Adrenal gland (tissue), 5 donors: ENCODE data around the gene COX7A1.
"Not testable (repeated sequence)": the region's sequence is repeated elsewhere in the genome, so short reads cannot be mapped to it uniquely, and the experiment has no call there.

ENCODE experiments used
- POLR2A ChIP-seq, 2 donors: fragments of 450-650 bp; IDR thresholded peaks; one replicate each; pipeline ENCODE4 v1.6.1; 2017; ENCODE audit warnings: antibody characterized with exemption in 2 of 2, mild to moderate bottlenecking in 2 of 2, moderate library complexity in 1 of 2
- TF ChIP-seq, protein P1 (sequence below), 6 experiments: fragments of 450-650 bp in 4 of 6; fragments of 200-600 bp in 2 of 6; sonication (generic) in 1 of 6; IDR thresholded peaks; 1 replicate in 5 of 6; 2 replicates in 1 of 6; pipeline versions ENCODE4 v1.5.1 to v1.8.0; 2016 to 2021; ENCODE audit warnings: antibody characterized with exemption in 6 of 6, mild to moderate bottlenecking in 2 of 6, moderate library complexity in 1 of 6
- donor health status: DM: no; HTN: no; CAD: no.

DNA sequence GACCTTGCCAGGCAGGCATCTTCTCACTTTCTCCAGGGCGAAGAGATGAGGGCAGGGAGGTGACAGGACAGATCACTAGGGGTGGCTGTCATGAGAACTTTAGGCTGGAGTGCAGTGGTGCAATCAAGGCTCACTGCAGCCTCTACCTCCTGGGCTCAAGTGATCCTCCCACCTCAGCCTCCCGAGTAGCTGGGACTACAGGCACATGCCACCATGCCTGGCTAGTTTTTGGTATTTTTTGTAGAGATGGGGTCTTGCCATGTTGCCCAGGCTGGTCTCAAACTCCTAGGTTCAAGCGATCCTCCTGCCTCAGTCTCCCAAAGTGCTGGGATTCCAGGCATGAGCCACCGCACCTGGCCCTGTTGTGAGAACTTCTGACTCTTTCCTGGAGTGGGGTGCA lies 17.4 kb downstream of the COX7A1 start:
- TF ChIP-seq POLR2A (IDR thresholded peaks at IDR 0.05), result not testable (repeated sequence)
- TF ChIP-seq, protein P1, sequence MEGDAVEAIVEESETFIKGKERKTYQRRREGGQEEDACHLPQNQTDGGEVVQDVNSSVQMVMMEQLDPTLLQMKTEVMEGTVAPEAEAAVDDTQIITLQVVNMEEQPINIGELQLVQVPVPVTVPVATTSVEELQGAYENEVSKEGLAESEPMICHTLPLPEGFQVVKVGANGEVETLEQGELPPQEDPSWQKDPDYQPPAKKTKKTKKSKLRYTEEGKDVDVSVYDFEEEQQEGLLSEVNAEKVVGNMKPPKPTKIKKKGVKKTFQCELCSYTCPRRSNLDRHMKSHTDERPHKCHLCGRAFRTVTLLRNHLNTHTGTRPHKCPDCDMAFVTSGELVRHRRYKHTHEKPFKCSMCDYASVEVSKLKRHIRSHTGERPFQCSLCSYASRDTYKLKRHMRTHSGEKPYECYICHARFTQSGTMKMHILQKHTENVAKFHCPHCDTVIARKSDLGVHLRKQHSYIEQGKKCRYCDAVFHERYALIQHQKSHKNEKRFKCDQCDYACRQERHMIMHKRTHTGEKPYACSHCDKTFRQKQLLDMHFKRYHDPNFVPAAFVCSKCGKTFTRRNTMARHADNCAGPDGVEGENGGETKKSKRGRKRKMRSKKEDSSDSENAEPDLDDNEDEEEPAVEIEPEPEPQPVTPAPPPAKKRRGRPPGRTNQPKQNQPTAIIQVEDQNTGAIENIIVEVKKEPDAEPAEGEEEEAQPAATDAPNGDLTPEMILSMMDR (IDR thresholded peaks at IDR 0.05), result not testable (repeated sequence)
